DMS79 treated with DMSO at 0.1 percent for 48 hours (cell line): Measurements from ENCODE around the gene PRMT9.

ENCODE experiments used
- DNase-seq: peaks from one replicate; lab custom pipeline; 2025; lab: John Stamatoyannopoulos, UW

The PRMT9 gene

DNA sequence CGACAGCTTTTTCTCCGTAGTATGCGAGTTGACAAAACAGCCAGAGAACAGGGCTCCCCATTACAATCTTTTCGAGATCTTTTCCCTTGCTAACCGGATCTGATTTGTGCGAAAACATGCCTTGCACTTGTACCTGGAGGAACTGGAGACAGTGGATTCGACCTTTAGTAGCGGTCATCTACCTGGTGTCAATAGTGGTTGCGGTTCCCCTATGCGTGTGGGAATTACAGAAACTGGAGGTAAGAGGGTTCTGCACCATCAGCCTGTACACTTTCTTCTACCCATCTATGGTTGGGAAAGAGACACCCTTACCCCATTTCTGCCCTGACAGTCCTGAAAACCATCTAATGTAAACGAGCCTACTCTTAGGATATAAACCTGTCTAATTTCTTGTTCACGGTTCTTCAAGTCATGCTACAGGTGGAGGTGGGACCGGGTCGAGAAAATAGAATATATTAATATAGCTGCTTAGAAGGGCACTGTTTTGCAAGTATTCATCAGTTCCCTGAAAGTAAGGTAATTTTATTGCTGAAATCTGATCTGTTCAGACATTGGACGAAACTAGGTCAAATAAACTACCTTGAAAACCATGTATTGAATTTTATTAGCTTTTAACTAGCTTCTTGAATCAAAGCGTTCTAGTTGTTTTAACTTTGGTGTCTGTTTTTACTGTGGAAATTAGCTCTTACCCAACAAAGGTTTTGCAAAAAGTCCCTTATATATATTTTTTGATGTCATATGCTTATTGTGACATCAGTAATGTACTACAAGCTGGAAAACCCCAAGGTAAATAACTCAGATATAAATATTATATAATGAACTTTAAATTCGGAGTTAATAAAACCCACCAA is 65.9 kb downstream of the PRMT9 start:
- DNase-seq = no peak

- DNase-seq = peak; percentile 80
These were observed 66.7 kb downstream of the PRMT9 start, which contains the start of gene TMEM184C for GRCh38 chr4:147617173-147617840. Gene TMEM184C, plus strand, starts transcription at chr4:147617397. Its CDS starts 560 bp downstream, at chr4:147617957.

DNA sequence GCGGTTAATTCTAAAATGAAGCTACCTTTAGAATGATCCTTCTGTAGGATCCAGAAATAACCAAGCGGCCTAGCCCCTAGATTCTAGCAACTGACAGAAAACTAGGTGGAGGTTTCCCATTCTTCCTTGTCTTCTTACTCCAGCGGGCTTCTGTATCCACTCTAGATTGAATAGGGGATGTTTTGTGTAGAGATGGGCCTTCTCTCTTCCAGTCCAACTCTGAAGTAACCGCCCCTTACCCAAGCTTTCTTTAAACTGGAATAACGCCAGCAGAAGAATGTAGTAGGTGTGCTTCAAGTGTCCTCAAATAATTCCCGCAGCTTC is 67.2 kb downstream of the PRMT9 start:
- no peak for DNase-seq

GRCh38 chr4:147610686-147611085 is 73.3 kb downstream of the PRMT9 start:
- DNase-seq = no peak

DNA sequence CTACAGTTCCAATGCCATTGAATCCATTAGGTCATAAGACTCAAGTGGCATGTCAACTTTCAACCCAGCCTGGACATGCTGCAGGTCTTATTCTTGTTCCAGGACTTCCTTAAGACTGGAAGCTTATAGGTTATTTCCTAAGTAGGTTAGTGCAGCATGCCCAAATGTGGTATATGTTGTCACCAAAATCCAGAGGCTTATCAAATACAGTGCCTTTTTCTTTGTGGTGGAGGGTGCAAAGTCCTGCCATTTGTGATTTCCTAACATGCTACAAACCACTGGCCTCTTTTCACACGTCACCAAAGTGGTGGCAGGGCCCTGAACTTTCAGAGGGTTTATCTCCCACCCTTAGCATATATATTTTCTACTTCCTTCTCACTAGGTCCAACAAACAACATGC is 76.5 kb downstream of the PRMT9 start:
- no peak for DNase-seq

GRCh38 chr4:147605499-147605898 is 78.5 kb downstream of the PRMT9 start:
- DNase-seq = no peak

GRCh38 chr4:147599769-147600168 is 84.2 kb downstream of the PRMT9 start:
- no peak for DNase-seq

DNA sequence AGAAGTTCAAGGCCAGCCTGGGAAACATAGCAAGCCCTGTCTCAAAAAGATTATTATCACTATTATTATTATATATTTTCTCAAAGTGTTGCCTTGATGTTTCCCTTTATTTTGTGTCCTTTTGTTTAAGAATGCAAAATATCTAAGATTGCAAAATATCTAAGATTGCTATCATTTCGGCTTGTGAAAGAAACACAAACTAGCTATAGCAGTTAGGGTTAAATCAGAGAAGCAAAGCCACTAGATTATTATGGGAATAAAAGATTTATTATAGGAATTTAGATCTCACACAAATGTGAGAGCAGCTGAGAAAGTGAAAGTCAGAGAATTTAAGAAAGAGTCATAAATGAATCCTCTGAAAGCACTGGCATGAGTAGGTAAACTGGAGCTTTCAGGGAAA is 84.8 kb downstream of the PRMT9 start:
- no peak for DNase-seq

GRCh38 chr4:147597561-147597960 is 86.4 kb downstream of the PRMT9 start:
- no peak for DNase-seq

- no peak for DNase-seq
These were observed 87.0 kb downstream of the PRMT9 start for GRCh38 chr4:147596981-147597380.

- no peak for DNase-seq
These were observed 87.6 kb downstream of the PRMT9 start for GRCh38 chr4:147596377-147596776.

DNA sequence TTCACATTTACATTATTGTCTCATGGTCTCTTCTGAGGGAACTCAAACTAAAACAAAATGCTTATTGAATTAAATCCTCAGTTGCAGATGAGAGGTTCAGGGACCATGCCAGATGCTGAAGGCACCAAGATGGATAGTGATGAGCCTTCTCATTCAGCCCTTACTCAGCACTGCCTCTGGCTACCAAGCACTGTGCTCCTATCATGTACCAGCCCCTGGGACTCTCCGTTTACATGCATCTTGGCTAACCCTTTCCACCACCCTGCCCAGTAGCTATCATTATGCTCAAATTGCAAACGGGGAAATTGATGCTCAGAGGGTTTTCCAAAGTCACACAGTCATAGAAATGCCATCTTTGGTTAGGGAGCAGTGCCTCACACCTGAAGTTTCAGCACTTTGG is 89.4 kb downstream of the PRMT9 start:
- no peak for DNase-seq

DNA sequence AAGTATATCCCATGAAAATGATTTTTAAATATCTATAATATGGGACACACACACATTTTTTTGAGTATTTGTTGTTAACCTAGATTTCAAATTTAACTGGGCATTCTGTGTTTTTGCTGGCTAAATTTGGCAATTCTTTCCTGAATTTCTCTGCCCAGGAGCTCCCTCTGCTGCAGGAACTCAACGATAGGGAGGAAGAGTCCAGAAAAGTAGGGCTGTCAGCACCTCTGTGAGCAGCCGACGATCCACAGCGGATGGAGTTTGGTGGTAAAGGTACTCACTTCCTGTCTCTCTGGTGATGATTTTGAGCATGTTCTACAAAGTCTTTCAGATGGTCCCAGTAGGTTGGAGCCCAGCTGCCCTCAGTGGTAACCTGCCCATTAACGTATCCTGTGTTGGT is 89.9 kb downstream of the PRMT9 start:
- DNase-seq = no peak

- no peak for DNase-seq
These were observed 92.9 kb downstream of the PRMT9 start for GRCh38 chr4:147591106-147591505.

- no peak for DNase-seq
These were observed 93.6 kb downstream of the PRMT9 start for GRCh38 chr4:147590249-147590920.

GRCh38 chr4:147589586-147589985 is 94.4 kb downstream of the PRMT9 start:
- DNase-seq = no peak
